NCI-H2196 treated with DMSO at 0.1 percent for 48 hours (cell line): Measurements from ENCODE around the gene ADRA2A.

Experiments used
- DNase-seq: peaks from one replicate; lab custom pipeline; 2025; ENCODE audit not compliant: unreplicated experiment; lab: John Stamatoyannopoulos, UW

The ADRA2A gene

GRCh38 chr10:111130471-111130870 lies 53.6 kb downstream of the ADRA2A start:
- no peak for DNase-seq
